Measurements from ENCODE around the gene ACVRL1. TPM values are rescaled to one million over a fixed set of nuclear protein-coding genes. Genes with fewer than 3 reads are reported as not detected.
A peak's percentile ranks its signal among the peaks of the same experiment; 100 is the strongest.

Gene ACVRL1
- total RNA-seq, 2 experiments from 2014 or later, result not detected

GRCh38 chr12:51962737-51963136 lies 55.4 kb downstream of the ACVRL1 start:
- Mint-ChIP-seq H3K27ac (no peak overlapping the region), H3K9me3 (ENCODE audit: low read depth) (no peaks in the 10 kb centered on the region), H3K4me3 (no peak overlapping the region), H3K27me3 (peaks cover 21% of the 10 kb centered on the region), H3K36me3 (peaks cover 5% of the 10 kb centered on the region), H3K4me1 (no peaks in the 10 kb centered on the region)
- CTCF ChIA-PET, result interaction anchor here (1.1 to 1.5 kb wide), 3 partner anchors 8 to 63 kb away, joined by 3 to 11 read pairs (median 8); no protein-coding TSS in a partner anchor
- ATAC-seq (no peak), DNase-seq (no peak)

DNA sequence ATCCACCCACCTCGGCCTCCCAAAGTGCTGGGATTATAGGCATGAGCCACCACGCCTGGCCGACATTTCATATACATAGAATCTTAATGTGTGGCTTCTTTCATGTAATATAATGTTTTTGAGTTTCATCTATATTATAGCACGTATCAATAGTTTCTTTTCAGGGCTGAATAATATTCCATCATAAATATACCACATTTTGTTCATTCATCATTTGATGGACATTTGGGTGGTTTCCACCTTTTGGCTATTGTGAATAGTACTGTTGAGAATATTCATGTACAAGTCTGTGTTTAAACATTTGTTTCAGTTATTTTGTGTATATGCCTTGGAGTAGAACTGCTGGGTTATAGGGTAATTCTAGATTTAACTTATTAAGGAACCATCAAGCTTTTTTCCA lies 56.2 kb downstream of the ACVRL1 start:
- no peak for DNase-seq
- no peaks in the 10 kb centered on the region for H3K9me3 Mint-ChIP-seq (ENCODE audit: low read depth)
- H3K4me3 Mint-ChIP-seq, result no peak overlapping the region
- CTCF ChIA-PET, result no interaction called here
- peaks cover 22% of the 10 kb centered on the region for H3K27me3 Mint-ChIP-seq
- no peak overlapping the region for H3K27ac Mint-ChIP-seq
- peaks cover 5% of the 10 kb centered on the region for H3K36me3 Mint-ChIP-seq
- H3K4me1 Mint-ChIP-seq, result no peaks in the 10 kb centered on the region
- no peak for ATAC-seq

GRCh38 chr12:51969643-51970042 lies 62.3 kb downstream of the ACVRL1 start:
- no peak overlapping the region for H3K27ac Mint-ChIP-seq

GRCh38 chr12:51970904-51971646 lies 63.8 kb downstream of the ACVRL1 start:
- DNase-seq (peak; percentile 84), ATAC-seq (peak; percentile 88)
- peaks cover 61% of the 10 kb centered on the region for H3K4me1 Mint-ChIP-seq
- no peaks in the 10 kb centered on the region for H3K9me3 Mint-ChIP-seq (ENCODE audit: low read depth)
- peaks cover 55% of the 10 kb centered on the region for H3K27me3 Mint-ChIP-seq
- H3K36me3 Mint-ChIP-seq, result peaks cover 2% of the 10 kb centered on the region
- CTCF ChIA-PET, result interaction anchor here (0.6 to 9.9 kb wide), 21 partner anchors 9 to 157 kb away, joined by 3 to 116 read pairs (median 4); partner anchors contain the start of gene ACVR1B
- H3K4me3 Mint-ChIP-seq, result peak overlapping the region; percentile 43
- H3K27ac Mint-ChIP-seq, result peak overlapping the region; percentile 76

More at GRCh38 chr12:51969643-51970042, 62.3 kb downstream of the ACVRL1 start:
- Mint-ChIP-seq H3K36me3 (peaks cover 2% of the 10 kb centered on the region), H3K27me3 (peaks cover 56% of the 10 kb centered on the region), H3K4me3 (no peak overlapping the region), H3K4me1 (peaks cover 47% of the 10 kb centered on the region), H3K9me3 (ENCODE audit: low read depth) (no peaks in the 10 kb centered on the region)
- DNase-seq (no peak), ATAC-seq (no peak)
- CTCF ChIA-PET, result interaction anchor here (1.7 to 9.9 kb wide), 3 partner anchors 8 to 54 kb away, joined by 11 to 116 read pairs (median 15); no protein-coding TSS in a partner anchor

DNA sequence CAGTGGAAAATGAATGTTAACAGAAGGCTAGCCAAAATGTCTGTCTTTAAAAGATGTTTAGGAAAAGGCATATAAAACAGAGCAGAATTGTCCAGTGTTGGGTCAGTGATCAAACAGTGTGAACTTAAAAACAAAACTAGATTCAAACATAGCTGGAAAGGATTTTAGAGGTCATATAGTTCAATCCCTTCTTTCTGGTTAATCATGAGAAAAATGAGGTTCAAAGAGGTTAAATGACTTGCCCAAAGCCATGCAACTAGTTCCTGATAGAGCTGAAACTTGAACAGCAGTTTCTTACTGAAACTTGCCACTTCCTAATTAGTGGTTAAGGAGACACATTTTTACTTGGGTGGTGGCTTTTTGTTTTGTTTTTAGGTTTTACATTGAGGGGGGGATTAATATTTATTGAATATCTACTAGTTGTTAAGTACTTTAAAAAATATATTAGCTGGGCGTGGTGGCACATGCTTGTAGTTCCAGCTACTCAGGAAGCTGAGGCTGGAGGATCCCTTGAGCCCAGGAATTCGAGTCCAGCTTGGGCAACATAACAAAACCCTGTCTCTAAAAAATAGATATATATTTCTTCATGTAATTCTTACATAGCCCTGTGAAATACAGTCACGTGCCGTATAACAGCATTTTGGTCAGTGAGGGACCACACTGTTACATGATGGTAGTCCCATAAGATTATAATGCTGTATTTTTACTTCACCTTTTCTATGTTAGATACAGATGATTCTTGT lies 64.5 kb downstream of the ACVRL1 start:
- H3K4me1 Mint-ChIP-seq, result peaks cover 69% of the 10 kb centered on the region
- H3K27ac Mint-ChIP-seq, result peak overlapping the region; percentile 76
- ATAC-seq (peak; percentile 5), DNase-seq (no peak)
- H3K27me3 Mint-ChIP-seq, result peaks cover 52% of the 10 kb centered on the region
- peak overlapping the region; percentile 49 for H3K4me3 Mint-ChIP-seq
- H3K36me3 Mint-ChIP-seq, result peaks cover 2% of the 10 kb centered on the region
- CTCF ChIA-PET, result interaction anchor here (0.9 to 9.9 kb wide), 12 partner anchors 9 to 158 kb away, joined by 3 to 116 read pairs (median 7); partner anchors contain the start of gene ACVR1B
- no peaks in the 10 kb centered on the region for H3K9me3 Mint-ChIP-seq (ENCODE audit: low read depth)

DNA sequence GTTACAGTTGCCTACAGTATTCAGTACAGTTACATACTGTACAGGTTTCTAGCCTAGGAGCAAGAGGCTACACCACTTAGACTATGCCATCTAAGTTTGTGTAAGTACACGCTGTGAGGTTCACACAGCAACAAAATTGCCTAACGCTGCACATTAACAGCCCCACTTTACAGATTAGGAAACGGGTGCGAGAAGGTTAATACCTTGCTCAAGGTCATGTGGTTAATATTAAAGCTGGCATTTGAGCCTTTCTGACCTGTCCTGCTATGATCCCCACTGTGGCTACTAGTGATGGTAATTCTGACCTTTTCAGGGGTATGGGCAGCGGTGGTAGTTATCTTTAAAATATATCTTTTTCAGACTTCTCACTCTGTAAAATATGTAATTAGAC lies 65.1 kb downstream of the ACVRL1 start:
- Mint-ChIP-seq H3K27me3 (peaks cover 52% of the 10 kb centered on the region), H3K27ac (peak overlapping the region; percentile 14), H3K9me3 (ENCODE audit: low read depth) (no peaks in the 10 kb centered on the region), H3K36me3 (peaks cover 2% of the 10 kb centered on the region), H3K4me1 (peaks cover 70% of the 10 kb centered on the region), H3K4me3 (no peak overlapping the region)
- ATAC-seq (peak; percentile 3), DNase-seq (no peak)
- CTCF ChIA-PET, result interaction anchor here (1.1 to 9.9 kb wide), 3 partner anchors 8 to 51 kb away, joined by 4 to 116 read pairs (median 14); partner anchors contain the start of gene ACVR1B

- peaks cover 70% of the 10 kb centered on the region for H3K4me1 Mint-ChIP-seq
- DNase-seq, result peak; percentile 74
- peaks cover 52% of the 10 kb centered on the region for H3K27me3 Mint-ChIP-seq
- H3K27ac Mint-ChIP-seq, result peak overlapping the region; percentile 14
- H3K4me3 Mint-ChIP-seq, result no peak overlapping the region
- CTCF ChIA-PET, result interaction anchor here (0.6 to 9.9 kb wide), 2 partner anchors 50 to 1553 kb away, joined by 3 to 116 read pairs; no protein-coding TSS in a partner anchor
- H3K9me3 Mint-ChIP-seq (ENCODE audit: low read depth), result no peaks in the 10 kb centered on the region
- peaks cover 2% of the 10 kb centered on the region for H3K36me3 Mint-ChIP-seq
- ATAC-seq, result peak; percentile 47
Observed at GRCh38 chr12:51972849-51973273, 65.6 kb downstream of the ACVRL1 start.

Other genes starting within 250 kb of the ACVRL1 start
- gene FIGNL2, start 58.8 kb upstream of the ACVRL1 start, total RNA-seq, result under 1 TPM; 0.40 to 0.73 TPM
- gene ANKRD33, start 19.4 kb upstream of the ACVRL1 start, total RNA-seq, result not detected
- 1 to 10 TPM; 3.5 to 4.3 TPM for gene ACVR1B, start 44.2 kb downstream of the ACVRL1 start, total RNA-seq
- gene TAMALIN, start 99.4 kb downstream of the ACVRL1 start, total RNA-seq, result 1 to 10 TPM; 1.8 to 2.2 TPM
- gene NR4A1, start 143.9 kb downstream of the ACVRL1 start, total RNA-seq, result 10 to 100 TPM in 1 of 2 experiments, 1 to 10 TPM in 1; 8.4 to 41.8 TPM
- 10 to 100 TPM; 33.3 to 42.2 TPM for gene ATG101, start 162.5 kb downstream of the ACVRL1 start, total RNA-seq
- gene SMIM41, start 172.2 kb downstream of the ACVRL1 start, total RNA-seq, result not detected

Data from activated CD8-positive, alpha-beta memory T cell treated with anti-CD3 and anti-CD28 coated beads, Interleukin-2, amount 10 ng/mL, durations not matched to agents 7 days and 5 days (primary cell).